Heart left ventricle (tissue), 13 donors: ENCODE data around the gene MEGF9.

Experiments used
- CTCF ChIP-seq, 12 donors: fragments of 200-600 bp; sonication (generic) in 4 of 12; IDR thresholded peaks; one replicate each; pipeline versions ENCODE4 v1.5.0 to v1.8.0; 2018 to 2022; ENCODE audit warnings: antibody characterized with exemption in 12 of 12, mild to moderate bottlenecking in 5 of 12
- POLR2A ChIP-seq, 2 donors: fragments of 450-650 bp; IDR thresholded peaks; one replicate each; pipeline ENCODE4 v1.6.1; 2017; ENCODE audit warnings: antibody characterized with exemption in 2 of 2, mild to moderate bottlenecking in 2 of 2, moderate library complexity in 2 of 2
- donor health status: ischemic (EF 13 %, LVEDD 7.1; RV severe dilation, severe dysfunction).
- donor health status: DM: no; HTN: yes; CAD: no.
- donor health status: DM: no; HTN: no; CAD: no.
- donor health status: ischemic (EF 25% LVEDD 6.9; RV normal size, moderate dysfunction).
- donor health status: ischemic (EF 25% LVEDD 5.7; RV mildly dilated, moderate dysfunction).
- donor health status: ischemic (EF 35%, LVEDD 5.7; RV mildly dilated, moderate dysfunction).
- donor health status: nonischemic (EF 11% LVEDD 7.7; RV severe dilation, severe dysfunction).
- donor health status: DM: yes; HTN: yes; CAD: no.
- donor health status: PGD.
- donor health status: ischemic (EF 29% LVEDD 5.4; RV normal size, mild dysfunction).
- donor health status: nonischemic (EF 23%, LVEDD 6.1; RV moderate dilation, normal function).

GRCh38 chr9:120630333-120630732, 83.9 kb downstream of the MEGF9 start:
- no peak for TF ChIP-seq CTCF (IDR thresholded peaks at IDR 0.05)
- no peak for TF ChIP-seq POLR2A (IDR thresholded peaks at IDR 0.05)
